Keratinocyte (primary cell): ENCODE data around the gene ADCY7.

Source experiments
- CTCF ChIP-seq, 3 experiments: IDR thresholded peaks in 1 of 3; conservative IDR thresholded peaks in 1 of 3; optimal IDR thresholded peaks in 1 of 3; 2 replicates in 2 of 3; 3 replicates in 1 of 3; pipeline versions ENCODE3 to v1.5.1; 2011; ENCODE audit warnings: low read length in 3 of 3, mild to moderate bottlenecking in 3 of 3, moderate library complexity in 2 of 3, control low read depth in 1 of 3, inconsistent platforms in 1 of 3; ENCODE audit not compliant: insufficient read depth in 2 of 3; ENCODE audit errors: extremely low read depth in 1 of 3
- EZH2 ChIP-seq: IDR thresholded peaks from one replicate; pipeline ENCODE4 v1.6.1; 2012; ENCODE audit warnings: inconsistent platforms, mild to moderate bottlenecking, low read length, moderate library complexity

GRCh38 chr16:50227665-50228064 is 38.7 kb upstream of the ADCY7 start:
- no peak for TF ChIP-seq CTCF (optimal IDR thresholded peaks at IDR 0.05 in 1 of 3, IDR thresholded peaks at IDR 0.05 in 1 of 3, conservative IDR thresholded peaks at IDR 0.05 in 1 of 3; ENCODE audit: extremely low read depth in 1 of 3, insufficient read depth in 2 of 3, low read length in 3 of 3)
- TF ChIP-seq EZH2: no peak
